ENCODE measurements around the gene LRRN3.

The LRRN3 gene

DNA sequence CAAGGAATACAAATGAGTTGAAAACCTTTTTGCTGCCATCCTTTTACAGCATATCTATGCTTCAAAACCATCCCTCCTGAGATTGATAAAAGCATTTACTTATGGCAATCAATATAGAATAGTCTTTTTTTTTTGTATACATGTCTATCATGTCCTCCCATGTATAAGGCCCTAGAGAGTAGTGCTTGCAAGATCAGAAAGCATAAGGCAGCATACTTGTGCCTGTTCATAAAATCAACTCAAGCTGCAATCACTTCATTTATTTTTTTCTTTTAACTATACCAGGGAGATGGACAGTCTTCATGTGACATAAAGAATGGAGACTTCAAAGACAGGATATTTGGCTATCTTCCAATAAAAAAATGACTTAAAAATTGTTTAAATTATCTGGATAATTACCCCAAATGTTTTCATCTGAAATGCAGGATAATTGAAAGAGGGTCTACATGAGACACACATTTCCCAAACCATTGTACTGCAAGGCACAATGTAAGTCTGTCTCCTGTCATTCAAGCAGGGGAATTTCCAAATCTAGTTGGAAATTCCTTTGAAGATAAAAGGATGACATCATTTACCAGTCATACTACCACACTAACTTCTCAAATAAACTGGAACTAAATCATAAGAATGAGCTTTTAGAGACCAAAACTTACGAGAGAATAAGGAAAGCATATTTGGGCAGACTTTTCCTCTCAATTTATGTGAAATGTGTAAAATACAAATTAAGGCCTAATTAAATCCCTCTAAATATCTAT is 22.5 kb downstream of the LRRN3 start:
- H3K4me3 ChIP-seq (replicated peaks; ENCODE audit: insufficient read depth, low read length): no peak overlapping the region
- H3K27me3 ChIP-seq (ENCODE audit: insufficient read depth, poor library complexity, severe bottlenecking): no peaks in the 10 kb centered on the region
- no peak for DNase-seq (ENCODE audit: low read depth in 1 of 2, low spot score in 1 of 2)
- no peak for TF ChIP-seq POLR2AphosphoS5 (IDR thresholded peaks at IDR 0.05; ENCODE audit: low read depth)
- TF ChIP-seq, protein P1, sequence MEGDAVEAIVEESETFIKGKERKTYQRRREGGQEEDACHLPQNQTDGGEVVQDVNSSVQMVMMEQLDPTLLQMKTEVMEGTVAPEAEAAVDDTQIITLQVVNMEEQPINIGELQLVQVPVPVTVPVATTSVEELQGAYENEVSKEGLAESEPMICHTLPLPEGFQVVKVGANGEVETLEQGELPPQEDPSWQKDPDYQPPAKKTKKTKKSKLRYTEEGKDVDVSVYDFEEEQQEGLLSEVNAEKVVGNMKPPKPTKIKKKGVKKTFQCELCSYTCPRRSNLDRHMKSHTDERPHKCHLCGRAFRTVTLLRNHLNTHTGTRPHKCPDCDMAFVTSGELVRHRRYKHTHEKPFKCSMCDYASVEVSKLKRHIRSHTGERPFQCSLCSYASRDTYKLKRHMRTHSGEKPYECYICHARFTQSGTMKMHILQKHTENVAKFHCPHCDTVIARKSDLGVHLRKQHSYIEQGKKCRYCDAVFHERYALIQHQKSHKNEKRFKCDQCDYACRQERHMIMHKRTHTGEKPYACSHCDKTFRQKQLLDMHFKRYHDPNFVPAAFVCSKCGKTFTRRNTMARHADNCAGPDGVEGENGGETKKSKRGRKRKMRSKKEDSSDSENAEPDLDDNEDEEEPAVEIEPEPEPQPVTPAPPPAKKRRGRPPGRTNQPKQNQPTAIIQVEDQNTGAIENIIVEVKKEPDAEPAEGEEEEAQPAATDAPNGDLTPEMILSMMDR (IDR thresholded peaks at IDR 0.05; ENCODE audit: insufficient read depth, low read length): no peak
- no peak for TF ChIP-seq GABPA (IDR thresholded peaks at IDR 0.05; ENCODE audit: low read depth)
- TF ChIP-seq, protein P2, sequence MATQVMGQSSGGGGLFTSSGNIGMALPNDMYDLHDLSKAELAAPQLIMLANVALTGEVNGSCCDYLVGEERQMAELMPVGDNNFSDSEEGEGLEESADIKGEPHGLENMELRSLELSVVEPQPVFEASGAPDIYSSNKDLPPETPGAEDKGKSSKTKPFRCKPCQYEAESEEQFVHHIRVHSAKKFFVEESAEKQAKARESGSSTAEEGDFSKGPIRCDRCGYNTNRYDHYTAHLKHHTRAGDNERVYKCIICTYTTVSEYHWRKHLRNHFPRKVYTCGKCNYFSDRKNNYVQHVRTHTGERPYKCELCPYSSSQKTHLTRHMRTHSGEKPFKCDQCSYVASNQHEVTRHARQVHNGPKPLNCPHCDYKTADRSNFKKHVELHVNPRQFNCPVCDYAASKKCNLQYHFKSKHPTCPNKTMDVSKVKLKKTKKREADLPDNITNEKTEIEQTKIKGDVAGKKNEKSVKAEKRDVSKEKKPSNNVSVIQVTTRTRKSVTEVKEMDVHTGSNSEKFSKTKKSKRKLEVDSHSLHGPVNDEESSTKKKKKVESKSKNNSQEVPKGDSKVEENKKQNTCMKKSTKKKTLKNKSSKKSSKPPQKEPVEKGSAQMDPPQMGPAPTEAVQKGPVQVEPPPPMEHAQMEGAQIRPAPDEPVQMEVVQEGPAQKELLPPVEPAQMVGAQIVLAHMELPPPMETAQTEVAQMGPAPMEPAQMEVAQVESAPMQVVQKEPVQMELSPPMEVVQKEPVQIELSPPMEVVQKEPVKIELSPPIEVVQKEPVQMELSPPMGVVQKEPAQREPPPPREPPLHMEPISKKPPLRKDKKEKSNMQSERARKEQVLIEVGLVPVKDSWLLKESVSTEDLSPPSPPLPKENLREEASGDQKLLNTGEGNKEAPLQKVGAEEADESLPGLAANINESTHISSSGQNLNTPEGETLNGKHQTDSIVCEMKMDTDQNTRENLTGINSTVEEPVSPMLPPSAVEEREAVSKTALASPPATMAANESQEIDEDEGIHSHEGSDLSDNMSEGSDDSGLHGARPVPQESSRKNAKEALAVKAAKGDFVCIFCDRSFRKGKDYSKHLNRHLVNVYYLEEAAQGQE (IDR thresholded peaks at IDR 0.05; ENCODE audit: insufficient replicate concordance, low read depth): no peak
- TF ChIP-seq SPI1 (IDR thresholded peaks at IDR 0.05; ENCODE audit: borderline replicate concordance, low read depth): no peak
- H3K27ac ChIP-seq (replicated peaks): no peak overlapping the region

DNA sequence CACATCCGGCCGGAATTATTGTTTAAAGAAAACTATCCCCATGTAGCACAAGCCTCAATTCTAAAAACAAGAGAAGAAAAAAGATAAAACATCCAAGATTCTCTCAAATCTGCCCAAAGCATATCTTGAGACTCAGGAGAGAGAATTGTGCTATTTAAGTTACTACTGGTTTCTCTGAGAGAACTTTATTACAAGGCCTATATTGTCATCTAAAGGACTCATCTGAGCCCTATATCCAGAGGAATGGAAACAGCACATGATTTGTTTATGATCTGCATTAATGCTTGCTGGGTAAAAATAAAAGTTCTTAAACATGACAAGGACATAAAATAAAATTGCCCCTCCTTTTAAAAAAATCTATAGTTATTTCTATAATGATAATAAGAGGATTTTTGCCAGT is 25.0 kb downstream of the LRRN3 start:
- Histone ChIP-seq H3K27ac (replicated peaks) (no peak overlapping the region), H3K27me3 (ENCODE audit: insufficient read depth, poor library complexity, severe bottlenecking) (no peaks in the 10 kb centered on the region), H3K4me3 (replicated peaks; ENCODE audit: insufficient read depth, low read length) (no peak overlapping the region)
- DNase-seq (ENCODE audit: low read depth in 1 of 2, low spot score in 1 of 2): no peak
- no peak for TF ChIP-seq SPI1 (IDR thresholded peaks at IDR 0.05; ENCODE audit: borderline replicate concordance, low read depth)
- TF ChIP-seq, protein P2 (IDR thresholded peaks at IDR 0.05; ENCODE audit: insufficient replicate concordance, low read depth): no peak
- TF ChIP-seq GABPA (IDR thresholded peaks at IDR 0.05; ENCODE audit: low read depth): no peak
- TF ChIP-seq, protein P1 (IDR thresholded peaks at IDR 0.05; ENCODE audit: insufficient read depth, low read length): no peak
- TF ChIP-seq POLR2AphosphoS5 (IDR thresholded peaks at IDR 0.05; ENCODE audit: low read depth): no peak

DNA sequence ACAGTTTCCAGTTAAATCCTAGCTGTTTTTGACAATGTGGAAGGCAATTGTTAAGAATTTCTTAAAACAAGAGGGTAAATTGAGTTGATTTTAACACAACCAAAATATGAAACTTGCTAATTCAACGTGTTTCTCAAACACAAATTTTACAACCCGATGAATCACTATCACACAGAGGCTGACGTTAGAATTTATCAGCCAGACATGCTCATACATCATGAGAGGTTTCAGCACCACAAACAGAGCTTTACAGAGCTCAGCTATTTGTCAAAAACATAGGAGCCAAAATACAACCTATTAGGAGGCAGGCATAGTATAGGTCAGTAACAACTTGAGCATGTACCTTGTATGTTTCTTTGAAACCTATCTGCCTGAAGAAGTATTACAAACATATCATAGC is 36.1 kb downstream of the LRRN3 start:
- no peak overlapping the region for H3K4me3 ChIP-seq (replicated peaks; ENCODE audit: insufficient read depth, low read length)
- no peak overlapping the region for H3K27ac ChIP-seq (replicated peaks)
- DNase-seq (ENCODE audit: low read depth in 1 of 2, low spot score in 1 of 2): no peak
- TF ChIP-seq POLR2AphosphoS5 (IDR thresholded peaks at IDR 0.05; ENCODE audit: low read depth) (no peak), GABPA (IDR thresholded peaks at IDR 0.05; ENCODE audit: low read depth) (no peak)
- TF ChIP-seq, protein P2 (IDR thresholded peaks at IDR 0.05; ENCODE audit: insufficient replicate concordance, low read depth): peak; percentile 78
- no peaks in the 10 kb centered on the region for H3K27me3 ChIP-seq (ENCODE audit: insufficient read depth, poor library complexity, severe bottlenecking)

Measured in HL-60 (cell line).